Measurements from ENCODE around the gene CARS1. TPM values are rescaled to one million over a fixed set of nuclear protein-coding genes. Genes with fewer than 3 reads are reported as not detected.

Gene CARS1
- total and polyA plus RNA-seq, 9 of the 15 experiments (the other 6 are each of a cell fraction or from before 2014, with no cell fraction given): 14.4 to 106 (median 73.6) TPM

DNA sequence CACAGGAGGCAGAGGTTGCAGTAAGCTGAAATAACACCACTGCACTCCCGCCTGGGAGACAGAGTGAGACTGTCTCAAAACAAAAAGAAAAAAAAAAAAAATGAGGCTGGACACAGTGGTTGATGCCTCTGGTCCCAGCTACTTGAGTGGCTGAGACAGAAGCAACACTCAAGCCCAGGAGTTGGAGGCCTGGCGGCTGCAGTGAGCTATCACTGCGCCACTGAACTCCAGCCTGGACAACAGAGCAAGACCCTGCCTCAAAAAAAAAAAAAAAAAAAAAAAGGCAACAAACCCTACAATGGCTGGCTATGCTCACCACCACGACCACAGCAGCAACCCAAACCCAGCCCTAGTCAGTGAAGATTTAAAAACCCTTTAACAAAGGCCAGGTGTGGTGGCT, 73.3 kb downstream of the CARS1 start:
- H3K4me1 ChIP-seq (replicated peaks in 1 of 2; ENCODE audit: control insufficient read depth in 2 of 2, insufficient read depth in 2 of 2, low read length in 2 of 2): peaks cover 0 to 10% of the 10 kb centered on the region in 2 experiments; a peak in 3 of 5 replicates
- no peaks in the 10 kb centered on the region for H3K27me3 ChIP-seq (ENCODE audit: control insufficient read depth in 2 of 2, insufficient read depth in 2 of 2, low read length in 2 of 2)
- no TSS peak for BruUV-seq (replicated peaks)
- in situ Hi-C loops (cut with MboI): no loop called here
- WGBS (ENCODE audit: insufficient coverage, low coverage, missing lambda C conversion rate): 86% methylated on average over 4 of the region's 4 CpGs
- POLR2A ChIA-PET: interaction anchor here (0.6 to 0.7 kb wide), 2 partner anchors 9 to 453 kb away, joined by 3 read pairs; no protein-coding TSS in a partner anchor
- H2AFZ ChIP-seq (ENCODE audit: low read depth, low read length): no peak overlapping the region
- H3K27ac ChIP-seq (ENCODE audit: extremely low read depth, low read depth, low read length): no peak overlapping the region
- H3K36me3 ChIP-seq (ENCODE audit: control insufficient read depth, insufficient read depth, low read length): peaks cover 82% of the 10 kb centered on the region
- H3K9me1 ChIP-seq (ENCODE audit: control insufficient read depth, insufficient read depth, low read length): peaks cover 2% of the 10 kb centered on the region
- H3K4me3 ChIP-seq: no peak overlapping the region
- intact Hi-C loops (cut with micrococcal nuclease): no loop called here
- no peak overlapping the region for H3K9ac ChIP-seq (ENCODE audit: insufficient read depth in 1 of 2, low read depth in 2 of 2, low read length in 2 of 2)
- no peak overlapping the region for H3K4me2 ChIP-seq (ENCODE audit: insufficient read depth, low read length)
- ATAC-seq: no peak
- peaks cover 99% of the 10 kb centered on the region for H3K79me2 ChIP-seq (ENCODE audit: control insufficient read depth, insufficient read depth, low read length)
- peaks cover 46% of the 10 kb centered on the region for H4K20me1 ChIP-seq (replicated peaks; ENCODE audit: control insufficient read depth, insufficient read depth, low read length)
- no peaks in the 10 kb centered on the region for H3K9me3 ChIP-seq (replicated peaks; ENCODE audit: control insufficient read depth, insufficient read depth, low read depth, low read length)
- no peak for FAIRE-seq
- CTCF ChIA-PET (ENCODE audit: low intra/inter-chr PET ratio): no interaction called here
- DNase-seq (ENCODE audit: extremely low read depth in 1 of 4, low spot score in 3 of 4): no peak
- TF ChIP-seq, protein P1, sequence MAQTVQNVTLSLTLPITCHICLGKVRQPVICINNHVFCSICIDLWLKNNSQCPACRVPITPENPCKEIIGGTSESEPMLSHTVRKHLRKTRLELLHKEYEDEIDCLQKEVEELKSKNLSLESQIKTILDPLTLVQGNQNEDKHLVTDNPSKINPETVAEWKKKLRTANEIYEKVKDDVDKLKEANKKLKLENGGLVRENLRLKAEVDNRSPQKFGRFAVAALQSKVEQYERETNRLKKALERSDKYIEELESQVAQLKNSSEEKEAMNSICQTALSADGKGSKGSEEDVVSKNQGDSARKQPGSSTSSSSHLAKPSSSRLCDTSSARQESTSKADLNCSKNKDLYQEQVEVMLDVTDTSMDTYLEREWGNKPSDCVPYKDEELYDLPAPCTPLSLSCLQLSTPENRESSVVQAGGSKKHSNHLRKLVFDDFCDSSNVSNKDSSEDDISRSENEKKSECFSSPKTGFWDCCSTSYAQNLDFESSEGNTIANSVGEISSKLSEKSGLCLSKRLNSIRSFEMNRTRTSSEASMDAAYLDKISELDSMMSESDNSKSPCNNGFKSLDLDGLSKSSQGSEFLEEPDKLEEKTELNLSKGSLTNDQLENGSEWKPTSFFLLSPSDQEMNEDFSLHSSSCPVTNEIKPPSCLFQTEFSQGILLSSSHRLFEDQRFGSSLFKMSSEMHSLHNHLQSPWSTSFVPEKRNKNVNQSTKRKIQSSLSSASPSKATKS (CRISPR knock-in tag; IDR thresholded peaks at IDR 0.05): no peak
- TF ChIP-seq, protein P2, sequence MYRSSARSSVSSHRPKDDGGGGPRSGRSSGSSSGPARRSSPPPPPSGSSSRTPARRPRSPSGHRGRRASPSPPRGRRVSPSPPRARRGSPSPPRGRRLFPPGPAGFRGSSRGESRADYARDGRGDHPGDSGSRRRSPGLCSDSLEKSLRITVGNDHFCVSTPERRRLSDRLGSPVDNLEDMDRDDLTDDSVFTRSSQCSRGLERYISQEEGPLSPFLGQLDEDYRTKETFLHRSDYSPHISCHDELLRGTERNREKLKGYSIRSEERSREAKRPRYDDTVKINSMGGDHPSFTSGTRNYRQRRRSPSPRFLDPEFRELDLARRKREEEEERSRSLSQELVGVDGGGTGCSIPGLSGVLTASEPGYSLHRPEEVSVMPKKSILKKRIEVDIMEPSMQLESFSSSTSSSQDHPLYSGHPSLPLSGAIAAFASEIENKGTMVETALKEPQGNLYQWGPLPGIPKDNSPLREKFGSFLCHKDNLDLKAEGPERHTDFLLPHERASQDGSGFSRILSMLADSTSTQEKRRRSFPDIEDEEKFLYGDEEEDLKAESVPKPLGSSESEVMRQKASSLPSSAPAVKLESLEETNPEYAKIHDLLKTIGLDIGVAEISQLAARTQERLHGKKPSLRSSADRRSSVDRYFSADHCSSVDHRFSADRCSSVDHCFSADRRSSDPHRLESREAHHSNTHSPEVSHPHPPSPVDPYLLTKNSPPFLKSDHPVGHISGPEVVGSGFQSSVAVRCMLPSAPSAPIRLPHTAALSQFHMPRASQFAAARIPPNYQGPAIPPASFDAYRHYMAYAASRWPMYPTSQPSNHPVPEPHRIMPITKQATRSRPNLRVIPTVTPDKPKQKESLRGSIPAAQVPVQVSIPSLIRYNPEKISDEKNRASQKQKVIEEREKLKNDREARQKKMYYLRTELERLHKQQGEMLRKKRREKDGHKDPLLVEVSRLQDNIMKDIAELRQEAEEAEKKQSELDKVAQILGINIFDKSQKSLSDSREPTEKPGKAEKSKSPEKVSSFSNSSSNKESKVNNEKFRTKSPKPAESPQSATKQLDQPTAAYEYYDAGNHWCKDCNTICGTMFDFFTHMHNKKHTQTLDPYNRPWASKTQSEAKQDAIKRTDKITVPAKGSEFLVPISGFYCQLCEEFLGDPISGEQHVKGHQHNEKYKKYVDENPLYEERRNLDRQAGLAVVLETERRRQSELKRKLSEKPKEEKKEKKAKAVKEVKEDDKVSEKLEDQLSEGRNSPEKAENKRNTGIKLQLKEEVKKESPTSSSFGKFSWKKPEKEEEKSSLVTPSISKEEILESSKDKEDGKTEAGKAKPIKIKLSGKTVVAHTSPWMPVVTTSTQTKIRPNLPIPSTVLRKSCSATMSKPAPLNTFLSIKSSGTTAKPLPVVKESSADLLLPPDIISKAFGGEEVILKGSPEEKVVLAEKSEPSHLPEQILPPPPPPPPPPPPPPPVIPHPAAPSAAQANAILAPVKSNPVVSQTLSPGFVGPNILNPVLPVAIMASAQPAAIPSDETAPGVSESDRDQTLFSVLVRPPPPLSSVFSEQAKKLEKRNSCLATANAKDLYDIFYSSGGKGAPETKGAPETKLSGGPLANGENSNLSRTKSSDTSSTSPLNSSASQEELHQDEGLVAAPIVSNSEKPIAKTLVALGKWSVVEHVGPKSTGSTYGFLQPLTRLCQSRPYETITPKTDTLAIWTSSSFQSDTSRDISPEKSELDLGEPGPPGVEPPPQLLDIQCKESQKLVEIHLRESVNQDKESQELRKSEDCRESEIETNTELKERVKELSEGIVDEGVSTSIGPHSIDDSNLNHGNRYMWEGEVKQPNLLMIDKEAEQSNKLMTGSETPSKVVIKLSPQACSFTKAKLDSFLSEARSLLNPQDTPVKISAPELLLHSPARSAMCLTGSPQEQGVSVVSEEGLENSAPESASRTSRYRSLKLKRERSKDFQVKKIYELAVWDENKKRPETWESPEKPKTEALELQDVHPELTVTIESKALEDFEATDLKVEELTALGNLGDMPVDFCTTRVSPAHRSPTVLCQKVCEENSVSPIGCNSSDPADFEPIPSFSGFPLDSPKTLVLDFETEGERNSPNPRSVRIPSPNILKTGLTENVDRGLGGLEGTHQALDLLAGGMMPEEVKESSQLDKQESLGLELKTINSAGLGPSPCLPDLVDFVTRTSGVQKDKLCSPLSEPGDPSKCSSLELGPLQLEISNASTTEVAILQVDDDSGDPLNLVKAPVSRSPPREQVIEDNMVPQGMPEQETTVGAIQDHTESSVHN (IDR thresholded peaks at IDR 0.05; ENCODE audit: borderline replicate concordance in 1 of 2, low read depth in 1 of 2): no peak
- TF ChIP-seq JUND (IDR thresholded peaks at IDR 0.05; ENCODE audit: borderline replicate concordance, low read depth, low read length) (no peak), JUND (tag; IDR thresholded peaks at IDR 0.05; ENCODE audit: borderline replicate concordance, low read depth, low read length) (no peak), ADNP (tag; IDR thresholded peaks at IDR 0.05) (no peak), PHB2 (IDR thresholded peaks at IDR 0.05; ENCODE audit: low read depth) (no peak), ZNF24 (IDR thresholded peaks at IDR 0.05) (no peak), ZNF316 (IDR thresholded peaks at IDR 0.05) (no peak), CSDE1 (IDR thresholded peaks at IDR 0.05) (no peak), ZNF121 (CRISPR knock-in tag; conservative IDR thresholded peaks at IDR 0.05) (peak; percentile 88), PHF8 (IDR thresholded peaks at IDR 0.05; ENCODE audit: borderline replicate concordance, low read length) (no peak), PHTF2 (CRISPR knock-in tag; IDR thresholded peaks at IDR 0.05) (no peak), RUNX1 (IDR thresholded peaks at IDR 0.05; ENCODE audit: low read depth) (no peak)
